Stimulated activated CD4-positive, alpha-beta T cell treated with anti-CD3 and anti-CD28 coated beads, Interleukin-12 subunit alpha, Interleukin-12 subunit beta, amount 100 ng/mL, for 48 hours (primary cell): ENCODE results near the gene ARSA.
"Not testable (repeated sequence)": the region's sequence is repeated elsewhere in the genome, so short reads cannot be mapped to it uniquely, and the experiment has no call there.

Experiments
- DNase-seq, 3 donors: peaks; one replicate each; pipeline ENCODE4 v3.0.0-alpha.2; 2020; ENCODE audit warnings: low read depth in 2 of 3, low spot score in 1 of 3

The ARSA gene

DNA sequence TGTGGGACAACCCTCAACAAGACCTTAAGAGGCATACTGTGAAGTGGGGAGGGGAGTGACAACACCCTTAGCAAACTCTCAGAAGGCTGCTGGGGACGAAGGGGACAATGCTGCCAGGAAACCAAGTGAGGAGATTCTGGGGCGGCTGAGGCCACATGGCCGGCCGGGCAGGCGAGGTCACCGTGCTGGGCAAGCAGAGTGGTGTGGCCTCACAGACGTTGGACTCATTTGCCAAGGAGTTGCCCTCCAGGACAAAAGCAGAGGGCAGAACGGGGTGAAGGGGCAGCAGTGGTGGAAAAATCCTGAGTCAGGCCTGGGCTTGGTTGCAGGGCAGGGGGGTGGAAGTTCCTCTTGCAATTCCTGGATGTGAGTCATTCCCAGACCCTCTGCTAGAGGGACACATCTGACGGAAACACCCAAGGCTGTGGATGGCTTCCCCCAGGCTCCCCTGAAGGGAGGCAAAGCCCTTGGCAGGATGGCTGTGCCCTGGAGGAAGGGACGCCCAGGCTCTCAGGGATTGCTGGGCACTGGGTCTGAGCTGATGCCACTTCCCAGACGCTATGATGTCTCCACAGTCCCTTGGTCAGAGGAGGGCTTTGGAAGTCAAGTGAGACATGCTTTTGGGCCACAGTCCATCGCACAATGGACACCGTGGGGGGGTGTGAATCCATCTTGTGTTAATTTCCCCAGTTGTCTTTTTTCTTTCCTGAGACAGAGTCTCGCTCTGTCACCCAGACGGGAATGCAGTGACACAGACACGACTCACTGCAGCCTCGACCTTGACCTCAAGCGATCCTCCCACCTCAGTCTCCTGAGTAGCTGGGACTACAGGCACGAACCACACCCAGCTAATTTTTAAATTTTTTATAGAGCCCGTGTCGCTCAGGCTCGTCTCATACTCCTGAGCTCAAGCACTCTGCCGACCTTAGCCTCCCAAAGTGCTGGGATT is 28.4 kb upstream of the ARSA start:
- DNase-seq = no peak

GRCh38 chr22:50654664-50655063 is 26.7 kb upstream of the ARSA start:
- not testable (repeated sequence) for DNase-seq

DNA sequence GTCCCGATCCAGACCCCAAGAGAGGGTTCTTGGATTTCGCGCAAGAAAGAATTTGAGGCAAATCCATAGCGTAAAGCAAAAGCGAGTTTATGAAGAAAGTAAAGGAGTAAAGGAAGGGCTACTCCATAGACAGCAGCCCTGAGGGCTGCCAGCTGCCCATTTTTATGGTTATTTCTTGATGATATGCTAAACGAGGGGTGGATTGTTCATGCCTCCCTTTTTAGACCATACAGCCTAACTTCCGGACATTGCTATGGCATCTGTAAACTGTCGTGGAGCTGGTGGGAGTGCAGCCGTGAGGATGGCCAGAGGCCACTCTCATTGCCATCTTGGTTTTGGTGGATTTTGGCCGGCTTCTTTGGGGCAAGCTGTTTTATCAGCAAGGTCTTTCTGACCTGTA is 25.3 kb upstream of the ARSA start:
- DNase-seq = no peak

DNA sequence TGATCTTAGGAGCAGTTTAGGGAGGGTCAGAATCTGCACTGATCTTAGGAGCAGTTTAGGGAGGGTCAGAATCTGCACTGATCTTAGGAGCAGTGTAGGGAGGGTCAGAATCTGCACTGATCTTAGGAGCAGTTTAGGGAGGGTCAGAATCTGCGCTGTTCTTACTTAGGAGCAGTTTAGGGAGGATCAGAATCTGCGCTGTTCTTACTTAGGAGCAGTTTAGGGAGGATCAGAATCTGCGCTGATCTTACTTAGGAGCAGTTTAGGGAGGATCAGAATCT is 15.8 kb upstream of the ARSA start:
- DNase-seq = not testable (repeated sequence)

GRCh38 chr22:50643021-50643820 is 15.3 kb upstream of the ARSA start:
- DNase-seq = not testable (repeated sequence)

GRCh38 chr22:50641696-50642607 is 14.0 kb upstream of the ARSA start:
- no peak for DNase-seq

DNA sequence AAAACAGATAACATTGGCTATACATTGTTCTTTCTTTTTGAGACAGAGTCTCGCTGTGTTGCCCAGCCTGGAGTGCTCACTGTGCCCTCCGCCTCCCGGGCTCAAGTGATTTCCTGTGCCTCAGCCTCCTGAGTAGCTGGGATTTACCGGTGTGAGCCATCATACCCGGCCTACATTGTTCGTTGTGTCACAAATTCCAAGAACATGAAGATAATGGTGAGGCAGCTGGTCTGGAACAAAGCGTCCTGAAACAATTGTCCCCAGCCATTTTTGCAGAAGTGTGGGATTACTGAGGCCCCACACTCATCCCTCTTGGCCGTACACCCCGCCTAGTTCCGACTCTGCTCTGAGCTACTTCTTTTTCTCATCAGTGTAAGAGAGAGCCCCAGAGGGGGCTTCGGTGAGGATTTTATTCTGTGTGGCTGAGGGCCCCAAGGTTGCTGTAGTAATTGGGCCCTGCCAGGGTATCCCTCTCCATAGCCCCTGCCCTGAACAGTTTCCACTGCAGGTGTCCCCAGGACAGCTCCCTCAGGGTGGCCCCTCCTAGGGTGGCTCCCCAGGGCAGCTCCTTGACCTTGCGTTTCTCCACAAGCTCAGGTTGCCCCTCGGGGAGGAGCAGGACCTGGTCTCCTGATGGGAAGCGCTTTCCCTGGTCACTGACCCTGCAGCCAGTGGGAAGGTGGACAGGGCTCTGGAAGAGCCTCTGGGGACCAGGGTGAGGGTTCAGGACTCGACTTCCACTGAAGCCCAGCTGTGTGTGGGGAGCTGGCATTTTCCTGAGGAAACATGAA is 13.1 kb upstream of the ARSA start:
- no peak for DNase-seq

GRCh38 chr22:50640296-50640695 is 12.3 kb upstream of the ARSA start:
- not testable (repeated sequence) for DNase-seq

- DNase-seq = no peak
Measured at GRCh38 chr22:50635591-50635990, 7.6 kb upstream of the ARSA start.

- no peak for DNase-seq
Measured at GRCh38 chr22:50633771-50634170, 5.8 kb upstream of the ARSA start.

DNA sequence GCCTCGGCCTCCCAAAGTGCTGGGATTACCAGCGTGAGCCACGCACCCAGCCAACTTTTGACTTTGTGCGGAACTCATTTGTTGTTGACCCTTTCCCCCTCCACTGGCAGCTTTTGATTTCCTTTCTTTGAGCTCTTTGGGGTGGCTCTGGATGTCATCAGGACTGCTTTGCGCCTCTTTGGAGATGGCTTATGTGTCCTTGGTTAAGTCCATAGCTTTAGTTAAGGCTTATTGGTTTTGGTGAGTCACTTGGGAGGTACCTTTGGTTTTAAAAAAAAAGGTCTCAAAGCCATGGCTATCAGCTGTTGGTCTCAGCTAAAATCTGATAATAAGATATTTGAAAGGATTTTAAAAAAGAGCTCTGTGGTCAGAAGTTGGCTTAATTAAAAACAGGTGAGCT is 5.1 kb upstream of the ARSA start:
- DNase-seq = no peak

- DNase-seq = no peak
Measured at GRCh38 chr22:50630376-50630775, 2.4 kb upstream of the ARSA start.

GRCh38 chr22:50628543-50629134 is 687 bp upstream of the ARSA start:
- no peak for DNase-seq

DNA sequence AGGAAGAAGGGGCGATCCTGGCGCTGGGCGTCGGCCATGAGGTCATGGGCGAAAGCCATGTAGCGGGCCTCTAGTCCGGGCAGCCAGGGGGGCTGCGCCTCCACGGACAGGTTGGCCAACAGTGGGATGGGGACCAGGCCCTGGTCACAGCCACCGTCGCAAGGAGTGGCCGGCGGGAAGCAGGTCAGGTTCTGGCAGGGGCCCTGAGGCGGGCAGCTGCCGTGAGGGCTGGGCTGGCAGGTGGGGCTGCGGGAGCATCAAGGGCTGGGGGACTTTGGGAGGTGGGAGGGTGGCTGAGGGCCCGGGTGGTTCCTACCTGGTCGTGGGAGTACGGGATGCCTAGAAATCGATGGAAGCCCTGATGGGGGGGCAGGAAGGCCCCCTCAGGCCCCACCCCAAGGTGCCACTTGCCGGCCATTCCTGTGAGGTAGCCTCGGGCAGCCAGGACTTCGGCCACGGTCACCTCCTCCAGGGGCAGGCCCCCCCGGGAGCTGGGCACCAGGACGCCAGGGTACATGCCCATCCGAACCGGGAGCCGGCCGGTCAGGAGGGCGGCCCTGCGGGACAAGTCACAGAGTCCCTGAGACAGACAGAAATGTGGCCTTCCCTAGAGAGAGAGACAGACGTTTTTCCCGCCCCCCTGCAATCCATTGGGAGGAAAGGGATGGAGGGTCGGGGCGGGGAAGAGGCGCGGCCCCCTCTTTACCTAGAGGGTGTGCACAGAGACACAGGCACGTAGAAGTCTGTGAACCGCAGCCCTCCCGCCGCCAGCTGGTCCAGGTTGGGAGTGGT is 906 bp downstream of the ARSA start:
- DNase-seq = no peak

DNA sequence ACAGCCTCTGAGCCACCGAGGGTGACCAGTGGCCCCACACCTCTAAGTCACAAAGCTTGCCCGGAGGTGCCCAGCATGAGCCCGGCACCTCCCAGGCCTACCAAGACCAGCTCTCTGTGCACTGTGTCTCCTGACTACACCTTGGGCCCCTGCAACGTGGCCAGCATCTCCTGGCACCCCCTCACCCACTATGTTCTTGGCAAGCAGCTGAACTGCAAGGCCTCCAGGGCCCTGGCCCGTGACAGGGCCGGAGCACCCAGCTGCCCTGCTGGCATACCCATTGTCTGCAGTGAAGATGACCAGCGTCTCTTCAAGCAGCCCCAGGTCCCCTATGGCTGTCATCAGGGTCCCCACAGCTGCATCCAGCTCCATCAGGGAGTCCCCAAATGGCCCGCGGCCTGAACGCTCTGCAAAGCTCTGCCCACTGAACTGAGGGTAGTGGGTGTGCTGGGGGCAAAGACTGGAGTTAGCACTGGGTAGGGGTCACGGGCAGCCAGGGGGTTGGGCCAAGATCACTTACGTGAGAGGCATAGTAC is 1.6 kb downstream of the ARSA start:
- no peak for DNase-seq

GRCh38 chr22:50625568-50626313 is 2.2 kb downstream of the ARSA start:
- no peak for DNase-seq

GRCh38 chr22:50625131-50625567 is 2.8 kb downstream of the ARSA start:
- DNase-seq = no peak
